HEK293 (cell line): Measurements from ENCODE around the gene RAB6D.
"Not testable (repeated sequence)": the region's sequence is repeated elsewhere in the genome, so short reads cannot be mapped to it uniquely, and the experiment has no call there.

Experiments
- KLF16 ChIP-seq: fragments of 450-650 bp; formaldehyde crosslinking; IDR thresholded peaks from 2 replicates; pipeline ENCODE4 v1.5.1; 2017; ENCODE audit warnings: missing biosample characterization, missing genetic modification characterization
- ZNF169 ChIP-seq: fragments of 450-650 bp; formaldehyde crosslinking; IDR thresholded peaks from 2 replicates; pipeline ENCODE4 v1.5.1; 2016; ENCODE audit warnings: missing biosample characterization, missing genetic modification characterization
- ZNF239 ChIP-seq: fragments of 450-650 bp; formaldehyde crosslinking; IDR thresholded peaks from 2 replicates; pipeline ENCODE4 v1.5.1; 2016; ENCODE audit warnings: missing biosample characterization, missing genetic modification characterization
- ZNF549 ChIP-seq: fragments of 450-650 bp; IDR thresholded peaks from 2 replicates; pipeline ENCODE4 v1.5.1; 2018; ENCODE audit warnings: missing biosample characterization, missing genetic modification characterization, mild to moderate bottlenecking, inconsistent platforms, moderate library complexity
- ZSCAN23 ChIP-seq: fragments of 450-650 bp; formaldehyde crosslinking; IDR thresholded peaks from 2 replicates; pipeline ENCODE4 v1.5.1; 2016; ENCODE audit warnings: missing biosample characterization, missing genetic modification characterization
- TF ChIP-seq, protein P1 (sequence below): fragments of 450-650 bp; formaldehyde crosslinking; IDR thresholded peaks from 2 replicates; pipeline ENCODE4 v1.5.1; 2016; ENCODE audit warnings: missing biosample characterization, missing genetic modification characterization
- TF ChIP-seq, protein P2 (sequence below): fragments of 450-650 bp; formaldehyde crosslinking; IDR thresholded peaks from 2 replicates; pipeline ENCODE4 v1.5.1; 2016; ENCODE audit warnings: missing biosample characterization, missing genetic modification characterization
- TF ChIP-seq, protein P3 (sequence below): sonication (generic); formaldehyde crosslinking; IDR thresholded peaks from 2 replicates; pipeline ENCODE4 v1.8.1; 2022; ENCODE audit warnings: mild to moderate bottlenecking, moderate library complexity, missing genetic modification reagents
- TF ChIP-seq, protein P4 (sequence below): fragments of 450-650 bp; formaldehyde crosslinking; IDR thresholded peaks from 2 replicates; pipeline ENCODE4 v1.5.1; 2016; ENCODE audit warnings: missing biosample characterization, missing genetic modification characterization

DNA sequence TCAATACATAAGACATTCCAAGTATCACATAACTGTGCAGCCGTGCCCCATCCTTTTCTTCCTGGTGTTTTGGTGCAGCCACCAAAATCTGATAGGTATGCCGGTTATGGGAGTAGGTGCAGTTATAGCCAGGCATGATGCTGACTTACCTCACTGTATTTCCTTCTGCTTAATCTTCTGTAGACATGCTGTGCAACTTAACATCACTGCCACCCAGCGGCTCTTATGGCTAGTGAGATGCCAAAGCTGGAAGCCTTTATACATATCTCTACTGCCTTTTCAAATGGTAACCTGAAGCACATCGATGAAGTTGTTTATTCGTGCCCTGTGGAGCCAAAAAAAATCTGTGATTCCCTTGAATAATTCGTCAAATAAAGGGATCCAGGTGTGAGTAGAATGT, 28.6 kb downstream of the RAB6D start:
- not testable (repeated sequence) for TF ChIP-seq ZSCAN23 (tag by site-specific recombination); ZNF169; KLF16 (tag by site-specific recombination); ZNF239 (tag by site-specific recombination); ZNF549 (tag by site-specific recombination)
- TF ChIP-seq, protein P1, sequence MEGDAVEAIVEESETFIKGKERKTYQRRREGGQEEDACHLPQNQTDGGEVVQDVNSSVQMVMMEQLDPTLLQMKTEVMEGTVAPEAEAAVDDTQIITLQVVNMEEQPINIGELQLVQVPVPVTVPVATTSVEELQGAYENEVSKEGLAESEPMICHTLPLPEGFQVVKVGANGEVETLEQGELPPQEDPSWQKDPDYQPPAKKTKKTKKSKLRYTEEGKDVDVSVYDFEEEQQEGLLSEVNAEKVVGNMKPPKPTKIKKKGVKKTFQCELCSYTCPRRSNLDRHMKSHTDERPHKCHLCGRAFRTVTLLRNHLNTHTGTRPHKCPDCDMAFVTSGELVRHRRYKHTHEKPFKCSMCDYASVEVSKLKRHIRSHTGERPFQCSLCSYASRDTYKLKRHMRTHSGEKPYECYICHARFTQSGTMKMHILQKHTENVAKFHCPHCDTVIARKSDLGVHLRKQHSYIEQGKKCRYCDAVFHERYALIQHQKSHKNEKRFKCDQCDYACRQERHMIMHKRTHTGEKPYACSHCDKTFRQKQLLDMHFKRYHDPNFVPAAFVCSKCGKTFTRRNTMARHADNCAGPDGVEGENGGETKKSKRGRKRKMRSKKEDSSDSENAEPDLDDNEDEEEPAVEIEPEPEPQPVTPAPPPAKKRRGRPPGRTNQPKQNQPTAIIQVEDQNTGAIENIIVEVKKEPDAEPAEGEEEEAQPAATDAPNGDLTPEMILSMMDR, result not testable (repeated sequence)
- TF ChIP-seq, protein P2, sequence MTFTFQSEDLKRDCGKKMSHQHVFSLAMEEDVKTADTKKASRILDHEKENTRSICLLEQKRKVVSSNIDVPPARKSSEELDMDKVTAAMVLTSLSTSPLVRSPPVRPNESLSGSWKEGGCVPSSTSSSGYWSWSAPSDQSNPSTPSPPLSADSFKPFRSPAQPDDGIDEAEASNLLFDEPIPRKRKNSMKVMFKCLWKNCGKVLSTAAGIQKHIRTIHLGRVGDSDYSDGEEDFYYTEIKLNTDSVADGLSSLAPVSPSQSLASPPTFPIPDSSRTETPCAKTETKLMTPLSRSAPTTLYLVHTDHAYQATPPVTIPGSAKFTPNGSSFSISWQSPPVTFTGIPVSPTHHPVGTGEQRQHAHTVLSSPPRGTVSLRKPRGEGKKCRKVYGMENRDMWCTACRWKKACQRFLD (tag by site-specific recombination), result not testable (repeated sequence)
- TF ChIP-seq, protein P3, sequence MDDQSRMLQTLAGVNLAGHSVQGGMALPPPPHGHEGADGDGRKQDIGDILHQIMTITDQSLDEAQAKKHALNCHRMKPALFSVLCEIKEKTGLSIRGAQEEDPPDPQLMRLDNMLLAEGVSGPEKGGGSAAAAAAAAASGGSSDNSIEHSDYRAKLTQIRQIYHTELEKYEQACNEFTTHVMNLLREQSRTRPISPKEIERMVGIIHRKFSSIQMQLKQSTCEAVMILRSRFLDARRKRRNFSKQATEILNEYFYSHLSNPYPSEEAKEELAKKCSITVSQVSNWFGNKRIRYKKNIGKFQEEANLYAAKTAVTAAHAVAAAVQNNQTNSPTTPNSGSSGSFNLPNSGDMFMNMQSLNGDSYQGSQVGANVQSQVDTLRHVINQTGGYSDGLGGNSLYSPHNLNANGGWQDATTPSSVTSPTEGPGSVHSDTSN (CRISPR knock-in tag), result not testable (repeated sequence)
- TF ChIP-seq, protein P4, sequence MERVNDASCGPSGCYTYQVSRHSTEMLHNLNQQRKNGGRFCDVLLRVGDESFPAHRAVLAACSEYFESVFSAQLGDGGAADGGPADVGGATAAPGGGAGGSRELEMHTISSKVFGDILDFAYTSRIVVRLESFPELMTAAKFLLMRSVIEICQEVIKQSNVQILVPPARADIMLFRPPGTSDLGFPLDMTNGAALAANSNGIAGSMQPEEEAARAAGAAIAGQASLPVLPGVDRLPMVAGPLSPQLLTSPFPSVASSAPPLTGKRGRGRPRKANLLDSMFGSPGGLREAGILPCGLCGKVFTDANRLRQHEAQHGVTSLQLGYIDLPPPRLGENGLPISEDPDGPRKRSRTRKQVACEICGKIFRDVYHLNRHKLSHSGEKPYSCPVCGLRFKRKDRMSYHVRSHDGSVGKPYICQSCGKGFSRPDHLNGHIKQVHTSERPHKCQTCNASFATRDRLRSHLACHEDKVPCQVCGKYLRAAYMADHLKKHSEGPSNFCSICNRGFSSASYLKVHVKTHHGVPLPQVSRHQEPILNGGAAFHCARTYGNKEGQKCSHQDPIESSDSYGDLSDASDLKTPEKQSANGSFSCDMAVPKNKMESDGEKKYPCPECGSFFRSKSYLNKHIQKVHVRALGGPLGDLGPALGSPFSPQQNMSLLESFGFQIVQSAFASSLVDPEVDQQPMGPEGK, result not testable (repeated sequence)
